Hepatic stellate cell (primary cell): ENCODE results near the gene DOK5.
"Not testable (repeated sequence)": the region's sequence is repeated elsewhere in the genome, so short reads cannot be mapped to it uniquely, and the experiment has no call there.

Experiments used
- DNase-seq: peaks from one replicate; pipeline ENCODE4 v3.0.0; 2011; ENCODE audit warnings: low spot score

The DOK5 gene

GRCh38 chr20:54470697-54471096 lies 4.7 kb upstream of the DOK5 start:
- DNase-seq = no peak

- DNase-seq = no peak
These were observed 2.8 kb upstream of the DOK5 start for GRCh38 chr20:54472607-54473006.

GRCh38 chr20:54473340-54473739 lies 2.1 kb upstream of the DOK5 start:
- no peak for DNase-seq

- no peak for DNase-seq
These were observed 1.3 kb upstream of the DOK5 start for GRCh38 chr20:54474046-54474445.

- DNase-seq = no peak
These were observed 527 bp upstream of the DOK5 start for GRCh38 chr20:54474866-54475265.

GRCh38 chr20:54476169-54477009 lies 996 bp downstream of the DOK5 start:
- DNase-seq = no peak

- DNase-seq = no peak
These were observed 2.0 kb downstream of the DOK5 start for GRCh38 chr20:54477191-54477955.

- DNase-seq = no peak
These were observed 3.9 kb downstream of the DOK5 start for GRCh38 chr20:54479138-54479906.

GRCh38 chr20:54479937-54480336 lies 4.5 kb downstream of the DOK5 start:
- not testable (repeated sequence) for DNase-seq

- no peak for DNase-seq
These were observed 6.0 kb downstream of the DOK5 start for GRCh38 chr20:54481442-54481841.

GRCh38 chr20:54485631-54486030 lies 10.2 kb downstream of the DOK5 start:
- DNase-seq = no peak

GRCh38 chr20:54486585-54486984 lies 11.2 kb downstream of the DOK5 start:
- no peak for DNase-seq

- no peak for DNase-seq
These were observed 13.0 kb downstream of the DOK5 start for GRCh38 chr20:54488442-54488841.

GRCh38 chr20:54491506-54491905 lies 16.1 kb downstream of the DOK5 start:
- DNase-seq = no peak

GRCh38 chr20:54494303-54495006 lies 19.1 kb downstream of the DOK5 start:
- no peak for DNase-seq

GRCh38 chr20:54497931-54498718 lies 22.7 kb downstream of the DOK5 start:
- DNase-seq = no peak

- DNase-seq = no peak
These were observed 23.7 kb downstream of the DOK5 start for GRCh38 chr20:54499111-54499510.

GRCh38 chr20:54502179-54502578 lies 26.8 kb downstream of the DOK5 start:
- peak; percentile 7 for DNase-seq

- no peak for DNase-seq
These were observed 31.2 kb downstream of the DOK5 start for GRCh38 chr20:54506643-54507042.

- DNase-seq = no peak
These were observed 35.2 kb downstream of the DOK5 start for GRCh38 chr20:54510541-54511129.

GRCh38 chr20:54512694-54513093 lies 37.3 kb downstream of the DOK5 start:
- DNase-seq = no peak
